HG03025 (cell line): ENCODE results near the gene TCEA3.

Experiments
- ATAC-seq: cut with Tn5 transposase; IDR thresholded peaks from one replicate; pipeline ENCODE4 v1.9.1; 2021; ENCODE audit warnings: mild to moderate bottlenecking, moderate library complexity; ENCODE audit not compliant: unreplicated experiment, low FRiP score

Gene TCEA3

GRCh38 chr1:23422241-23422877, 2.2 kb downstream of the TCEA3 start:
- ATAC-seq: no peak

- ATAC-seq: no peak
Observed at GRCh38 chr1:23421753-23422240, 2.8 kb downstream of the TCEA3 start.

DNA sequence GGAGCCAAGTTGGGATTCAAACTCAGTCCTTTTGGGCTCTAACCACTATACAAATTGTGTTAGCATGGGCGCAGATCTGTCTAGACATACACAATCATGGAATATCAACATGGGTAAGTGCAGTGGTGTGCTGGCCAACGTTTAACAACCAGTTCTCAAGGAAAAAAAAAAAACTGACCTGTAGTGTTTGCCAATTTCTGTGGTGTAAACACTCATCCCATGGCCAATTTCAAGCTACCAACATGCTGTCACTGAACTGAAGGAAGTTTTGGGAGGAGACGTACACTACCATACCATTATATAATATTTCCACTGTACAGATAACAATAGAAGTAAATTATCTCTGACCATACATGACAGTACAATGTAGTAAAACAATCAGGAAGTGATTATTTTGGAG, 3.2 kb downstream of the TCEA3 start:
- ATAC-seq: no peak

GRCh38 chr1:23420778-23421177, 3.8 kb downstream of the TCEA3 start:
- ATAC-seq: no peak

GRCh38 chr1:23419180-23419579, 5.4 kb downstream of the TCEA3 start:
- no peak for ATAC-seq

GRCh38 chr1:23417570-23417969, 7.0 kb downstream of the TCEA3 start:
- no peak for ATAC-seq

- no peak for ATAC-seq
Observed at GRCh38 chr1:23416964-23417363, 7.6 kb downstream of the TCEA3 start.

GRCh38 chr1:23408797-23409290, 15.7 kb downstream of the TCEA3 start:
- ATAC-seq: no peak

- no peak for ATAC-seq
Observed at GRCh38 chr1:23407016-23407630, 17.4 kb downstream of the TCEA3 start.

DNA sequence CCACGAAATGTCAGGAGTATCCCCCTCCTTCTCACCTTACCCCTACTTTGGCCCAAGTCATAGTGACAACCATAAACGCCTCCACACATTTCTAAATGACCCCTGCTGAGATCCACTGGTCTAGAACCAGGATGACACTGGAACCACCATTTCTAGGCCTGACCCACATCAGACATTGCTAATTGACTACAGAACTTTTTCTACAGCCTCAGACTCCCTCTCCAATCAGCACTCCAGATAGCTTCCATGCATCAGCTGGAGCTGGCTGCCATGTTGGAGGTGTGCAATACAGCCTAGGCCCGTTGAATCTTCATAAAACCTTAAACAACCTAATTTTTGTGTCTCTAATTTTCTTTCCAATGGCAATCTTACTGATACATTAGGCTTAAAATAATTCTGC, 18.6 kb downstream of the TCEA3 start:
- ATAC-seq: no peak

DNA sequence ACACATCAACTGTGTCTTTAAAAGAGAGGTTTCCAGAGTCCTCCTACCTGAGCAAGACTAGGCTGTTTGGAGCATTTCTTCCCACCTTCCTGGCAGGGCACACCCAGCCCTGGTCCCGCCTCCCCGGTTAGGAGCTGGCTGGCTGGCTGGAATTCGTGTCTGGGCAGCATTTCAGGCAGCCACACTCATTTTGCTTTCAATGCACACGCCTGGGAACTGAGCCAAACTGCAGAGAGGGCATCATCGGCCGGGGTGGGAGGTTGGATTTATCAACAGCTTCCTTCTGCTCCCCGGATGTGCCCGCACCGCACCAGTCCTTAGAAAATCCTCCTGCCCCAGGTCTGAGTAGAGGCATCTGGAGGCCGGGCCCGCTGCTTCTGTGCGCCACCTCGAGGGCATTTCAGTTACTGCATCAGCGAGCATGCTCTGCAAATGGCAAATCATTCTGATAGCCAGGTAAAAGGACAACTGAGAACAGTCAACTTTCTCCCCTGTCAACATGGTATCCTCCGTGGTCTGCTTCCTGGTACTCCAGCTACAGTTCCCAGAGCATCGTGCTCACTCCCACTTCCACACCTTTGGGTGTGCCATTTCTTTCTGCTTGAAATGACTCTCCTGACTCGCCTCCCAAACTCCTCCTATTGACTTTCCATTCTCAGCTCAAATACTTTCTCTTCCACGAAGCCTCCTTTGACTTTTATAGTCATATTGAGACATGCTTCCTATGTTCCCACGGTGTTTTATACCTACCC, 20.6 kb downstream of the TCEA3 start:
- no peak for ATAC-seq

GRCh38 chr1:23403355-23403734, 21.2 kb downstream of the TCEA3 start:
- no peak for ATAC-seq

GRCh38 chr1:23403038-23403336, 21.6 kb downstream of the TCEA3 start:
- ATAC-seq: no peak

DNA sequence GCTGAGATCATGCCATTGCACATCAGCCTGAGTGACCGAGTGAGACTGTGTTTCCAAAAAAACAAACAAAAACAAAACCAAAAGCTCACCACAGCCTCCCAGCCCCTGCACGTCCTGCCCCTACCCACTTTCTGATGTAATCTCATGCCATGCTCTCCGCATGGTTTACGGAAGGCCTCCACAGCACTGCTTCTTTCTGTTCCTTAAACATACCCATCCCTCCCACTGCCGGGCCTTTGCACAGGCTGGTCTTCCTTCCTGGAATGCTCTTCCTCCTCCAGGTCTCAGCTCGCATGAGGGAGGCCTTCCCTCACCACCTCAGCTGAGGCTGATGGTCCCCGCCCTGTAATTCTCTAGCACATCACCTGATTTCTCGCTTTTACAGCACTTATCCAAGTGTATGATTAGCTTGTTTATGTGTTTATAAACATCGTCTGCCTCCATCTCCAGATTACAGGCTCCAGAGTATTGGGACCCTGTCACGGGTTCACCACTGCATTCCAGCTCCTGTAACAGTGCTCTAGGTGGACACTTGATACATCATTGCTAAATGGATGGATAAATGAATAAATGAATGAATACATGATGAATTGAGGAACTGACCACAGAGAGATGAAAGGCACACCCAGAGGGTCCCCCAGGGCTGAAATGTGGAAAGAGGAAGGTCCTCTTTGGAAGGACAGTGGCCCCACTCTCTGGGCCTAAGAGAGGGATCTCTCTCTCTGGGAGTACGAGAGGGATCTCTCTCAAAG, 22.1 kb downstream of the TCEA3 start:
- no peak for ATAC-seq

DNA sequence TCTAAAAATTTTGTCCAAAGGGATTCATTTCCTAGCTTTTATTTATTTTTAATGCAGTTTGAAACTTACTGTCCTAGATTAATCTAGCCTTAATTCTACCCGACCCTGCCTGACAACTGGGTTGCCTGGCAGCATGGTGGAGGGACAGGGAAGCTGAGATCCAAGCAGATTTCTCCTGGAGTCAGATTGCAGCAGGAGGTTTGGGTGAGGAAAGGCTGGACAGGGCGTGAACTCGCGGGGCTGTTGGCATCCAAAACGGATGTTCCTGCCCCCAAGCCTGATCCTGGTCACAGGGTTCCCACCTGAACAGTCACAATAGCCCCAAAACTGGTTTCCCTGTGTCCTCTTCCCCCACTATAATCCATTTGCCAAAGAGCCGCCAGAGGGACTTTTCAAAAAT, 23.2 kb downstream of the TCEA3 start:
- ATAC-seq: no peak

GRCh38 chr1:23400324-23401114, 24.0 kb downstream of the TCEA3 start:
- no peak for ATAC-seq

DNA sequence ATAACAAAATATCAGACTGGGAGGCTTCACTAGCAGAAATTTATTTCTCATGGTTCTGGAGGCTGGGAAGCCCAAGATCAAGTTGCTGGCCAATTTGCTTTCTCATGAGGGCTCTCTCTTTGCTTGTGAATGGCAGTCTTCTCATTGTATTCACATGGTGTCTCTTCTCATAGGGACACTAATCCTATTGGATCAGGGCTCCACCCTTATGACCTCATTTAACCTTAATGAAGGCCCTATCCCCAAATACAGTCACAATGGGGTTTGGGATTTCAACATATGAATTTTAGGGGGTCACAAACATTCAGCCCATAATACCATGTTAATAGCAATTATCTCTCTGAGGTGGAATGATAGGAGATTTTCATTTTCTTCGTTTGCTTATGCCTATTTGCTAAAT, 25.3 kb downstream of the TCEA3 start:
- no peak for ATAC-seq

- ATAC-seq: no peak
Observed at GRCh38 chr1:23397908-23398307, 26.6 kb downstream of the TCEA3 start.

DNA sequence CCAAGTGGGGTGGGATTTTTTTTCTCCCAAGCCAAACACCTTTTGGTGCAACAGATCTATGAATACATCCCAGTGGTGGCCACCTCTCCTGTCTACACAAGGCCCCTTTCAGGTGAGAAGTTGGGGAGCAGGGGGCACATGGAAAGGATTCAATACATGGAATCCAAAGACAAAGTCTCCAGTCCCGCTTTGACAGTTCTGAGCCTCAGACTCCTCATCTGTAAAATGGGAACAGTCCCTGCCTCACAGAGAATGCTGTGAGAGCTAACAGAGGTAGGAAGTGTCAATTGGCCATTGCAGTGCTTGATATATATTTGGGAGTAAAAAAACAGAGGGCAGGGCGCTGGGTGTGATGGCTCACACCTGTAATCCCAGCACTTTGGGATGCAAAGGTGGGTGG, 28.2 kb downstream of the TCEA3 start:
- no peak for ATAC-seq

DNA sequence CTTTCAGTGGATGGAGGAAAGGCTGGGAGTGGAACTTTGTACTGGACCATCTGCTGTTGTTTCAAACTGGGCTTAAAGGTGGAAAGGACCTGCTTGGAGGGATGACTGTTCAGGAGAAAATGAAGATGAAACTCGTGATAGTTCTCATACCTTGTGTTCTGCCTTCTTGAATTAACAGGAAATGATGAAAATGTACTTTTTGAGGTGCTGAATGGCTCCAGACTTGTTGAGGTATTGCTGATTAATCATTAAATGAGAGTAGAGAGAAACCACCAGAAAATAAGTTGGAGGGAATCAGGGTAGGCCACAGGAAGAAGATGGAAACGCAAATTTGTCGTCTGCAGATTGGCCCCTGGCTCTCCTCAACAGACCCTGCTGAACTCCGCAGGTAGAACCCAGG, 28.7 kb downstream of the TCEA3 start:
- ATAC-seq: no peak
